PC-9 (cell line): ENCODE measurements around the gene USP1.

Experiments
- EZH2 ChIP-seq: fragments of 200-600 bp; sonication (generic); IDR thresholded peaks from 2 replicates; pipeline ENCODE4 v1.8.0; 2017; ENCODE audit warnings: antibody characterized with exemption, low read depth
- TF ChIP-seq, protein P1 (sequence below): fragments of 200-600 bp; sonication (generic); conservative IDR thresholded peaks from 2 replicates; pipeline ENCODE4 v1.6.1; 2017; ENCODE audit warnings: mixed run types, antibody characterized with exemption, mild to moderate bottlenecking, moderate library complexity

GRCh38 chr1:62423580-62424242, 13.1 kb upstream of the USP1 start:
- TF ChIP-seq, protein P1, sequence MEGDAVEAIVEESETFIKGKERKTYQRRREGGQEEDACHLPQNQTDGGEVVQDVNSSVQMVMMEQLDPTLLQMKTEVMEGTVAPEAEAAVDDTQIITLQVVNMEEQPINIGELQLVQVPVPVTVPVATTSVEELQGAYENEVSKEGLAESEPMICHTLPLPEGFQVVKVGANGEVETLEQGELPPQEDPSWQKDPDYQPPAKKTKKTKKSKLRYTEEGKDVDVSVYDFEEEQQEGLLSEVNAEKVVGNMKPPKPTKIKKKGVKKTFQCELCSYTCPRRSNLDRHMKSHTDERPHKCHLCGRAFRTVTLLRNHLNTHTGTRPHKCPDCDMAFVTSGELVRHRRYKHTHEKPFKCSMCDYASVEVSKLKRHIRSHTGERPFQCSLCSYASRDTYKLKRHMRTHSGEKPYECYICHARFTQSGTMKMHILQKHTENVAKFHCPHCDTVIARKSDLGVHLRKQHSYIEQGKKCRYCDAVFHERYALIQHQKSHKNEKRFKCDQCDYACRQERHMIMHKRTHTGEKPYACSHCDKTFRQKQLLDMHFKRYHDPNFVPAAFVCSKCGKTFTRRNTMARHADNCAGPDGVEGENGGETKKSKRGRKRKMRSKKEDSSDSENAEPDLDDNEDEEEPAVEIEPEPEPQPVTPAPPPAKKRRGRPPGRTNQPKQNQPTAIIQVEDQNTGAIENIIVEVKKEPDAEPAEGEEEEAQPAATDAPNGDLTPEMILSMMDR = no peak
- no peak for TF ChIP-seq EZH2
